Fibroblast of the aortic adventitia (primary cell): ENCODE results near the gene DUSP23. TPM values are rescaled to one million over a fixed set of nuclear protein-coding genes. Genes with fewer than 3 reads are reported as not detected.

Experiments used
- DNase-seq: peaks from one replicate; pipeline ENCODE4 v3.0.0-alpha.2; 2010; ENCODE audit warnings: low read depth
- H3K4me3 ChIP-seq: 2 replicates; pipeline ENCODE4 v1.5.1; 2011; ENCODE audit warnings: low read depth, mild to moderate bottlenecking, control low read depth, low read length, moderate library complexity
- CTCF ChIP-seq: IDR thresholded peaks from 2 replicates; pipeline ENCODE4 v1.5.1; 2011; ENCODE audit warnings: mild to moderate bottlenecking, low read length, control low read depth, inconsistent platforms; ENCODE audit not compliant: insufficient read depth
- total RNA-seq: library from RNA; depleted of rRNA; stranded (reverse); fragments of >200 nt; gene quantifications from 2 replicates; pipeline ENCODE4 v1.2.3, GENCODE V29; 2012; ENCODE audit warnings: low replicate concordance

Gene DUSP23
- total RNA-seq, 1 donor = 10.0 TPM

DNA sequence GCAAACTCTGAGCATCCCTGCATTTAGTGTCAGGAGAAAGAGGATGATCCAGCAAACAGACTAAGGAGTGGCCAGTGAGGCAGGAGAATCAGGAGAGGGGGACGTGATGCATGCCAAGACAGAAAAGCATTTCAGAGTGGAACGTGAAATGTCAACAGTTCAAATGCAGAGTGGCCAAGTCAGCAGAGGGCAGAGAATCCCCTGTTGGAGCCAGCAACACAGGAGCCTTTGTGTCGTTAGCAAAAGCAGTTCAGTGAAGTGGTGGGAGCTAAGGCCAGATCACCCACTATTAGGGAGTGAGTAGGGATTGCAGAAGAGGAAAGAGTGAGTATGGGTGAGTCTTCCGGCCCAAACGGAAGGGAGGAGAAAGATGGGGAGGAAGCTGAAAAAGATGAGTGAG lies 14.8 kb downstream of the DUSP23 start:
- DNase-seq = no peak
- no peak overlapping the region for H3K4me3 ChIP-seq
- no peak for TF ChIP-seq CTCF

DNA sequence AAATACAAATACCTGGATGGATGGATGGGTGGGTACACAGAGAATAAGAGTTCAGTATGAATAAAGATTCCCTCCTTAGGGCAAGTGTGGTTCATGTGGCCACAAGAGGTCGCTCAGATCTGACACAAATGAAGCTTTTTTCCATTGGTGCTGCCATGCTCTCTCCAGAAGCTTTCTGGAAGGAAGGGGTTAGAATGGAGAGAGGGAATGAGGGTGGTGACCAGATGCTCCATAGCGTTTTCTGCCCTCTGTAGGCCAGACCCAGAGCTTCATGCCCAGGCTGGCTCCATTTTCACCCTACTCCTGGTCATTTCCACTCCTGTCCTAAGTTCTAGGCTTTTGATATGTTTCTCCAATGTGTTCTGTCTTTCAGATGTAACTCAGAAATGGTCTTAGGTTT lies 18.1 kb downstream of the DUSP23 start:
- peak; percentile 76 for TF ChIP-seq CTCF
- no peak overlapping the region for H3K4me3 ChIP-seq
- peak; percentile 89 for DNase-seq

- no peak for TF ChIP-seq CTCF
- no peak overlapping the region for H3K4me3 ChIP-seq
- no peak for DNase-seq
Measured at GRCh38 chr1:159799446-159799985, 18.8 kb downstream of the DUSP23 start.

- TF ChIP-seq CTCF = no peak
- DNase-seq = no peak
- H3K4me3 ChIP-seq = no peak overlapping the region
Measured at GRCh38 chr1:159800177-159800930, 19.6 kb downstream of the DUSP23 start.

- no peak for DNase-seq
- no peak for TF ChIP-seq CTCF
- no peak within 1 kb of the TSS for H3K4me3 ChIP-seq
Measured at GRCh38 chr1:159802111-159802510, 21.3 kb downstream of the DUSP23 start, which contains the start of gene FCRL6. TSS of gene FCRL6 (plus strand) at chr1:159802360. CDS start at chr1:159802425, 65 bp downstream.

GRCh38 chr1:159803956-159804689 lies 23.4 kb downstream of the DUSP23 start:
- no peak overlapping the region for H3K4me3 ChIP-seq

More at GRCh38 chr1:159803956-159804689, 23.4 kb downstream of the DUSP23 start:
- no peak for DNase-seq
- TF ChIP-seq CTCF = no peak
